H9 (cell line): ENCODE data around the gene PPP3CB. TPM values are rescaled to one million over a fixed set of nuclear protein-coding genes. Genes with fewer than 3 reads are reported as not detected.

Experiments
- DNase-seq: peaks from one replicate; pipeline ENCODE4 v3.0.0-alpha.2; 2017
- H2AFZ ChIP-seq: one replicate; pipeline ENCODE4 v1.6.1; 2013; ENCODE audit warnings: mild to moderate bottlenecking, low read length, control low read depth, moderate library complexity
- H2AK5ac ChIP-seq: 2 replicates; pipeline ENCODE4 v1.6.1; 2013; ENCODE audit warnings: low read length, control low read depth, mixed read lengths; ENCODE audit not compliant: insufficient read length
- H2BK120ac ChIP-seq: one replicate; pipeline ENCODE4 v1.6.1; 2013; ENCODE audit warnings: low read depth, mild to moderate bottlenecking, low read length, control low read depth, inconsistent platforms; ENCODE audit not compliant: poor library complexity, severe bottlenecking
- H2BK12ac ChIP-seq: 2 replicates; pipeline ENCODE4 v1.6.1; 2013; ENCODE audit warnings: low read length, control low read depth, mixed read lengths, low read depth; ENCODE audit not compliant: insufficient read length
- H2BK15ac ChIP-seq: 2 replicates; pipeline ENCODE4 v1.6.1; 2013; ENCODE audit warnings: low read depth, low read length, control low read depth
- H2BK20ac ChIP-seq: one replicate; pipeline ENCODE4 v1.6.1; 2013; ENCODE audit warnings: low read depth, mild to moderate bottlenecking, low read length, control low read depth, inconsistent platforms; ENCODE audit not compliant: poor library complexity, severe bottlenecking
- H2BK5ac ChIP-seq: 2 replicates; pipeline ENCODE4 v1.6.1; 2013; ENCODE audit warnings: low read length, control low read depth, mixed read lengths; ENCODE audit not compliant: insufficient read length
- H3K14ac ChIP-seq: 2 replicates; pipeline ENCODE4 v1.6.1; 2013; ENCODE audit warnings: low read length, control low read depth; ENCODE audit not compliant: insufficient read depth
- H3K18ac ChIP-seq: 2 replicates; pipeline ENCODE4 v1.6.1; 2013; ENCODE audit warnings: low read depth, mild to moderate bottlenecking, mixed read lengths, low read length, control low read depth; ENCODE audit not compliant: insufficient read length
- H3K23ac ChIP-seq: 2 replicates; pipeline ENCODE4 v1.6.1; 2013; ENCODE audit warnings: low read length, control low read depth, mixed read lengths, low read depth; ENCODE audit not compliant: insufficient read length
- H3K23me2 ChIP-seq: 2 replicates; pipeline ENCODE4 v1.6.1; 2013; ENCODE audit warnings: low read depth, mild to moderate bottlenecking, mixed read lengths, low read length, control low read depth; ENCODE audit not compliant: insufficient read length, poor library complexity, severe bottlenecking
- H3K27ac ChIP-seq: 2 replicates; pipeline ENCODE4 v1.5.1; 2013; ENCODE audit warnings: low read length, control low read depth, mixed read lengths, low read depth; ENCODE audit not compliant: insufficient read length
- H3K27me3 ChIP-seq: 2 replicates; pipeline ENCODE4 v1.6.1; 2013; ENCODE audit warnings: low read length, control low read depth, inconsistent platforms; ENCODE audit not compliant: insufficient read depth
- H3K4ac ChIP-seq: 2 replicates; pipeline ENCODE4 v1.6.1; 2013; ENCODE audit warnings: low read depth, mild to moderate bottlenecking, control low read depth, inconsistent platforms, low read length, moderate library complexity
- H3K4me1 ChIP-seq: 2 replicates; pipeline ENCODE4 v1.6.1; 2013; ENCODE audit warnings: low read length, control low read depth, inconsistent platforms; ENCODE audit not compliant: insufficient read depth
- H3K4me2 ChIP-seq: 2 replicates; pipeline ENCODE4 v1.6.1; 2013; ENCODE audit warnings: low read length, control low read depth, mixed read lengths; ENCODE audit not compliant: insufficient read length, insufficient read depth
- H3K56ac ChIP-seq: 2 replicates; pipeline ENCODE4 v1.6.1; 2013; ENCODE audit warnings: low read depth, mild to moderate bottlenecking, mixed read lengths, low read length, control low read depth; ENCODE audit not compliant: insufficient read length
- H3K79me1 ChIP-seq: 2 replicates; pipeline ENCODE4 v1.6.1; 2013; ENCODE audit warnings: low read depth, mild to moderate bottlenecking, moderate library complexity, low read length, control low read depth, inconsistent platforms; ENCODE audit not compliant: insufficient read depth, poor library complexity, severe bottlenecking
- H3K79me2 ChIP-seq: 2 replicates; pipeline ENCODE4 v1.6.1; 2013; ENCODE audit warnings: low read length, control low read depth, inconsistent platforms; ENCODE audit not compliant: insufficient read depth
- H3K9ac ChIP-seq: 2 replicates; pipeline ENCODE4 v1.6.1; 2013; ENCODE audit warnings: low read length, control low read depth, mixed read lengths; ENCODE audit not compliant: insufficient read length; ENCODE audit errors: extremely low read depth
- H3K9me3 ChIP-seq: one replicate; pipeline ENCODE4 v1.6.1; 2013; ENCODE audit warnings: low read depth, low read length, inconsistent platforms; ENCODE audit not compliant: control insufficient read depth
- H3T11ph ChIP-seq: one replicate; pipeline ENCODE4 v1.6.1; 2013; ENCODE audit warnings: mild to moderate bottlenecking, low read length, control low read depth, inconsistent platforms
- H4K20me1 ChIP-seq: one replicate; pipeline ENCODE4 v1.6.1; 2013; ENCODE audit not compliant: control insufficient read depth, insufficient read length, insufficient read depth
- H4K5ac ChIP-seq: 2 replicates; pipeline ENCODE4 v1.6.1; 2013; ENCODE audit warnings: low read depth, mild to moderate bottlenecking, mixed read lengths, low read length, control low read depth; ENCODE audit not compliant: insufficient read length
- H4K8ac ChIP-seq: replicated peaks from 2 replicates; pipeline ENCODE4 v1.6.1; 2013; ENCODE audit warnings: low read length, control low read depth, mixed read lengths, low read depth; ENCODE audit not compliant: insufficient read length
- H4K91ac ChIP-seq: 2 replicates; pipeline ENCODE4 v1.6.1; 2013; ENCODE audit warnings: low read depth, mild to moderate bottlenecking, moderate library complexity, mixed read lengths, low read length, control low read depth; ENCODE audit not compliant: insufficient read length
- H3K27ac Mint-ChIP-seq, 3 experiments: 2 replicates in 2 of 3; 3 replicates in 1 of 3; pipeline ENCODE4 v1.8.0; 2020 to 2021; ENCODE audit warnings: mixed read lengths in 3 of 3, mild to moderate bottlenecking in 1 of 3, moderate library complexity in 1 of 3
- H3K27me3 Mint-ChIP-seq: 2 replicates; pipeline ENCODE4 v1.8.0; 2021; ENCODE audit warnings: low read depth, mild to moderate bottlenecking, moderate library complexity, mixed read lengths
- H3K36me3 Mint-ChIP-seq, 3 experiments: 2 replicates in 2 of 3; 3 replicates in 1 of 3; pipeline ENCODE4 v1.8.0; 2020 to 2021; ENCODE audit warnings: low read depth in 3 of 3, mixed read lengths in 3 of 3; ENCODE audit not compliant: insufficient read depth in 1 of 3
- H3K4me1 Mint-ChIP-seq, 2 experiments: 2 replicates each; pipeline ENCODE4 v1.8.0; 2020; ENCODE audit warnings: mixed read lengths in 2 of 2
- H3K4me3 Mint-ChIP-seq, 2 experiments: 2 replicates in 1 of 2; 3 replicates in 1 of 2; pipeline ENCODE4 v1.8.0; 2020 to 2021; ENCODE audit warnings: mild to moderate bottlenecking in 2 of 2, mixed read lengths in 2 of 2, moderate library complexity in 1 of 2
- H3K9me3 Mint-ChIP-seq, 2 experiments: 2 replicates in 1 of 2; 3 replicates in 1 of 2; pipeline ENCODE4 v1.8.0; 2020; ENCODE audit warnings: mild to moderate bottlenecking in 2 of 2, mixed read lengths in 2 of 2, moderate library complexity in 1 of 2
- CTCF ChIP-seq: fragments of 200-600 bp; sonication (generic); conservative IDR thresholded peaks from 3 replicates; pipeline ENCODE4 v1.8.0; 2021; ENCODE audit warnings: antibody characterized with exemption, mild to moderate bottlenecking
- WGBS: extraction: QIAGEN DNeasy Blood & Tissue Kit; methylation state at CpG from one replicate; pipeline ENCODE4 v1.1.7; 2013; ENCODE audit warnings: missing lambda C conversion rate, low lambda C conversion rate, mixed read lengths; ENCODE audit not compliant: insufficient read length; ENCODE audit errors: extremely low coverage; 5-methylcytosine and 5-hydroxymethylcytosine counted together
- total RNA-seq: library from RNA; stranded (reverse); gene quantifications from 2 replicates; pipeline ENCODE4 v1.2.1, GENCODE V29; 2021

The PPP3CB gene
- total RNA-seq, 1 experiment from 2014 or later: 37.3 TPM

- H3K36me3 Mint-ChIP-seq: peaks cover 9 to 33% (median 25%) of the 10 kb centered on the region in 3 experiments; a peak in 5 of 7 replicates
Measured at GRCh38 chr10:73537288-73537687, 41.5 kb upstream of the PPP3CB start.

More at GRCh38 chr10:73537288-73537687, 41.5 kb upstream of the PPP3CB start:
- no peak overlapping the region for H4K5ac ChIP-seq
- no peak overlapping the region for H3K18ac ChIP-seq
- no peaks in the 10 kb centered on the region for H3K79me1 ChIP-seq
- H2BK15ac ChIP-seq: no peak overlapping the region
- H4K8ac ChIP-seq: no peak overlapping the region
- no peak overlapping the region for H3K4me3 Mint-ChIP-seq
- no peak for TF ChIP-seq CTCF
- H4K20me1 ChIP-seq: no peaks in the 10 kb centered on the region
- H3K56ac ChIP-seq: no peak overlapping the region
- H3K27me3 Mint-ChIP-seq: no peaks in the 10 kb centered on the region
- H3T11ph ChIP-seq: no peak overlapping the region
- no peak overlapping the region for H3K27ac Mint-ChIP-seq
- H3K9me3 Mint-ChIP-seq: no peaks in the 10 kb centered on the region
- no peaks in the 10 kb centered on the region for H3K27me3 ChIP-seq
- no peak overlapping the region for H2BK5ac ChIP-seq
- no peak overlapping the region for H2BK20ac ChIP-seq
- no peaks in the 10 kb centered on the region for H3K23me2 ChIP-seq
- no peak overlapping the region for H2AFZ ChIP-seq
- DNase-seq: no peak
- no peak overlapping the region for H3K4ac ChIP-seq
- no peak overlapping the region for H3K23ac ChIP-seq
- H3K4me2 ChIP-seq: no peak overlapping the region
- H2AK5ac ChIP-seq: no peak overlapping the region
- H3K9me3 ChIP-seq: no peaks in the 10 kb centered on the region
- no peak overlapping the region for H2BK120ac ChIP-seq
- no CpG with 5 or more reads among the region's 2 CpGs for WGBS
- no peak overlapping the region for H3K9ac ChIP-seq
- no peaks in the 10 kb centered on the region for H3K4me1 ChIP-seq
- H3K14ac ChIP-seq: no peak overlapping the region
- no peak overlapping the region for H4K91ac ChIP-seq
- H3K27ac ChIP-seq: no peak overlapping the region
- H3K4me1 Mint-ChIP-seq: no peaks in the 10 kb centered on the region
- no peak overlapping the region for H2BK12ac ChIP-seq
- H3K79me2 ChIP-seq: no peaks in the 10 kb centered on the region
